ENCODE data around the gene RNU6-9. TPM values are rescaled to one million over a fixed set of nuclear protein-coding genes. Genes with fewer than 3 reads are reported as not detected.

Gene RNU6-9
- total and polyA plus RNA-seq, 7 donors, result not detected

DNA sequence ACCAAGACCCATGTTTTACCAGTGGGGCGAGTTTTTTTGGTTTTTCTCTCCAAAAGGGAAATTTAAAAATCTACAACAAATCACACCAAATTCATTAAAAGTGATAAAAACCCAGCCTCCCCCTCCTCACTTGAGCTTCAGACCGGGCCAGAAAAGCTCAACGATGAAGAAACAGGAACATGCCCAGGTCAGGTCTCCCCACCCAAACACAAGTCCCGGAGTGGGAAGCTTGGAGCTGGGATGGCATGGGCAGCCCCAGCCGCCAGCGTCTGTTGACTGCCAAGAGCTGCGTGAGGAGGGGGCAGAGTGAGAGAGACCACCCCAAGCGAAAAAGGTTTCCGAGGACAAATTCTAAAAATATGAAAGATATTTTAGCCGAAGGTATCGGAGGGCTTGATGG is 3.7 kb downstream of the RNU6-9 start:
- Histone ChIP-seq H3K27me3 (no peaks in the 10 kb centered on the region), H3K27ac (no peak overlapping the region), H3K4me3 (no peak overlapping the region), H3K36me3 (peaks cover 0 to 30% (median 13%) of the 10 kb centered on the region in 4 donors), H3K9me3 (no peaks in the 10 kb centered on the region), H3K4me1 (peaks cover 0 to 9% (median 6%) of the 10 kb centered on the region in 4 donors)
- no peak for TF ChIP-seq POLR2A (IDR thresholded peaks at IDR 0.05)
- TF ChIP-seq POLR2AphosphoS5 (IDR thresholded peaks at IDR 0.05), result no peak
- no peak for TF ChIP-seq EP300 (IDR thresholded peaks at IDR 0.05)
- TF ChIP-seq, protein P1, sequence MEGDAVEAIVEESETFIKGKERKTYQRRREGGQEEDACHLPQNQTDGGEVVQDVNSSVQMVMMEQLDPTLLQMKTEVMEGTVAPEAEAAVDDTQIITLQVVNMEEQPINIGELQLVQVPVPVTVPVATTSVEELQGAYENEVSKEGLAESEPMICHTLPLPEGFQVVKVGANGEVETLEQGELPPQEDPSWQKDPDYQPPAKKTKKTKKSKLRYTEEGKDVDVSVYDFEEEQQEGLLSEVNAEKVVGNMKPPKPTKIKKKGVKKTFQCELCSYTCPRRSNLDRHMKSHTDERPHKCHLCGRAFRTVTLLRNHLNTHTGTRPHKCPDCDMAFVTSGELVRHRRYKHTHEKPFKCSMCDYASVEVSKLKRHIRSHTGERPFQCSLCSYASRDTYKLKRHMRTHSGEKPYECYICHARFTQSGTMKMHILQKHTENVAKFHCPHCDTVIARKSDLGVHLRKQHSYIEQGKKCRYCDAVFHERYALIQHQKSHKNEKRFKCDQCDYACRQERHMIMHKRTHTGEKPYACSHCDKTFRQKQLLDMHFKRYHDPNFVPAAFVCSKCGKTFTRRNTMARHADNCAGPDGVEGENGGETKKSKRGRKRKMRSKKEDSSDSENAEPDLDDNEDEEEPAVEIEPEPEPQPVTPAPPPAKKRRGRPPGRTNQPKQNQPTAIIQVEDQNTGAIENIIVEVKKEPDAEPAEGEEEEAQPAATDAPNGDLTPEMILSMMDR (IDR thresholded peaks at IDR 0.05), result no peak
- 93% methylated on average over 11 of the region's 11 CpGs for WGBS, 2 donors
- intact Hi-C loops (cut with DNase I), result no loop called here
- DNase-seq, result no peak

DNA sequence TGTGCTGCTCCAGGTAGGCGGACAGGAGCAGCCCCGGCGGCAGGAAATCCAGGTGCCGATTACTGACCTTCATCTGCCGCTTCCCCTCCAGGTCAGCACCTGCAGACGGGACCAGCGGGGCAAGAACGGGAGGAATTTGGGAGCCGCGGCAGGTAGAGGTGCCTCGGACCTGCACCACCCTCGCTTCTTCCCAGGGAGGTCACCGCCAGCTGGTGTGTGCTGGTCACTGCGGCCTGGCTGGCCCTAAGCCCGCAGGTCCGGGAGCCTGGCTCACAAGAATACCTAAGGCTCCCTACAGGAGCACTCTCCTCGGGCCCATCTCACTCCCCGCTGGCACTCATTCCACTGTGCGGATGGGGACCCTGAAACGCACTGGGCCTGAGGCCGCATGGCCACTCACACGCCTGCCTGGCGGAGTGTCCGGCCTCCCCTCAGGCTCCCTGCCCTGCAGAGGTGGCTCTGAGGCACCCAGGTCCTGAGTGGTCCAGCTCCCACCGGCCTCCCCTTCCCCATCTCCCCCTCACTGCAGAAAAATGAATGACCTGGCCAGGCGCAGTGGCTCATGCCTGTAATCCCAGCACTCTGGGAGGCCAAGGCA is 4.3 kb downstream of the RNU6-9 start:
- intact Hi-C loops (cut with DNase I), result no loop called here
- Histone ChIP-seq H3K27ac (no peak overlapping the region), H3K27me3 (no peaks in the 10 kb centered on the region), H3K9me3 (no peaks in the 10 kb centered on the region), H3K4me1 (peaks cover 0 to 6% (median 2%) of the 10 kb centered on the region in 4 donors), H3K36me3 (peaks cover 0 to 36% (median 13%) of the 10 kb centered on the region in 4 donors), H3K4me3 (no peak overlapping the region)
- 92 to 93% methylated on average over 26 of the region's 26 CpGs for WGBS, 2 donors
- DNase-seq, result no peak
- TF ChIP-seq POLR2AphosphoS5 (IDR thresholded peaks at IDR 0.05) (no peak), POLR2A (IDR thresholded peaks at IDR 0.05) (no peak), EP300 (IDR thresholded peaks at IDR 0.05) (no peak)
- TF ChIP-seq, protein P1 (IDR thresholded peaks at IDR 0.05), result no peak

DNA sequence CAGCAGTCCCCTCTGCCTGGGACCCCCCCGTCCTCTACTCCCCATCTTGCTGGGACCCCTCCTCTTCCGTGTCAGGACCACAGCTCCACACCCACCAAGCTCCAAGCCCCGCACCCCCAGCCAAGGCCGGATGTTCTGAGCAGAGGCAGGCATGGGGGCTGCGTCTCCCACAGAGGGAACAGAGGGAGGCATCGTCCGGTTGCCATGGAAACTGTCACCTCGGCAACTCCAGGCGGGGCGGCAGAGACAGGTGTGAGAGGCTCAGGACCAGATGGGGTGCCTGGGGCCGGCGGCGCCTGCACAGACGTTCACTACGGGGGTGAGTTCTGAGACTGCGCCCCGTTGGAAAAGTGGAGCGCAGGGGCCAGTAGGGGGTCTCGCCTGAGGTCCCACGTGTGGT is 5.4 kb downstream of the RNU6-9 start:
- intact Hi-C loops (cut with DNase I), result no loop called here

GRCh38 chr19:899336-900042 is 6.2 kb downstream of the RNU6-9 start:
- TF ChIP-seq POLR2AphosphoS5 (IDR thresholded peaks at IDR 0.05) (no peak), EP300 (IDR thresholded peaks at IDR 0.05) (no peak), POLR2A (IDR thresholded peaks at IDR 0.05) (no peak)
- TF ChIP-seq, protein P1 (IDR thresholded peaks at IDR 0.05), result no peak
- no peak for DNase-seq
- Histone ChIP-seq H3K27ac (no peak overlapping the region), H3K9me3 (no peaks in the 10 kb centered on the region), H3K27me3 (no peaks in the 10 kb centered on the region), H3K4me3 (no peak overlapping the region), H3K36me3 (peaks cover 0 to 36% (median 13%) of the 10 kb centered on the region in 4 donors), H3K4me1 (no peaks in the 10 kb centered on the region)
- intact Hi-C loops (cut with DNase I), result no loop called here
- WGBS, 2 donors, result 92% methylated on average over 32 of the region's 32 CpGs

More for the DNA sequence above, 5.4 kb downstream of the RNU6-9 start:
- Histone ChIP-seq H3K27ac (no peak overlapping the region), H3K9me3 (no peaks in the 10 kb centered on the region), H3K4me3 (no peak overlapping the region), H3K4me1 (peaks cover 0 to 4% (median 1%) of the 10 kb centered on the region in 4 donors), H3K27me3 (no peaks in the 10 kb centered on the region), H3K36me3 (peaks cover 0 to 36% (median 13%) of the 10 kb centered on the region in 4 donors)
- WGBS, 2 donors, result 74 to 82% methylated on average over 20 of the region's 20 CpGs
- no peak for DNase-seq
- TF ChIP-seq POLR2AphosphoS5 (IDR thresholded peaks at IDR 0.05) (no peak), POLR2A (IDR thresholded peaks at IDR 0.05) (no peak), EP300 (IDR thresholded peaks at IDR 0.05) (no peak)
- TF ChIP-seq, protein P1 (IDR thresholded peaks at IDR 0.05), result no peak
